ENCODE results near the gene TMEM179. TPM values are rescaled to one million over a fixed set of nuclear protein-coding genes. Genes with fewer than 3 reads are reported as not detected.

Gene TMEM179
- total RNA-seq, 1 experiment from 2014 or later: 3.4 TPM

DNA sequence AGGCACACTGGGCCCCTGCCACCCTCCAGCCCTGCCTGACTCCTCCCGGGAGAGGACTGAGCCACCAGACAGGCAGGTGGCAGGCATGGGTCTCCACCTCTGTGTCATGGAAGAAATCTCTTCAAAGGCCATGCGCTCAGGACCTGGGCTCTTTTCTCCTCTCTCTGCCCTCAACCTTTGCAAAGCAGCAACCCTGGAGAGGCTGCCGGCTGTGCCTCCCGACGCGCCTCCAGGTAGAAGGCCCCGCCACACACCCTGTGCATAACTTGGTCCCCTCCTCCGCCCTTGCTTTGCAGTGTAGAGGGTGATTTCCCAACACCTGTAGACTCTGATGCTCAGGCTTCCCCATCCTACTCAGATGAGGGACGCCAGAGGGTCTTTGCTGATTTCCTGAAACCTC is 28.2 kb upstream of the TMEM179 start:
- Histone ChIP-seq H3K4me1 (ENCODE audit: control insufficient read depth, insufficient read depth, low read length) (no peaks in the 10 kb centered on the region), H3K9me3 (ENCODE audit: control insufficient read depth, insufficient read depth, low read depth, low read length) (no peaks in the 10 kb centered on the region), H3K4me3 (ENCODE audit: low read depth in 2 of 2, low read length in 2 of 2) (no peak overlapping the region), H3K27ac (ENCODE audit: low read length) (no peak overlapping the region), H3K27me3 (ENCODE audit: control insufficient read depth, insufficient read depth, low read length) (no peaks in the 10 kb centered on the region; the same call in 1 of the 2 replicates), H3K36me3 (ENCODE audit: control insufficient read depth, insufficient read depth, low read length) (no peaks in the 10 kb centered on the region)
- intact Hi-C loops (cut with micrococcal nuclease; ENCODE audit: unreplicated experiment): loop anchor here (10.0 kb wide), 1 partner anchor 558 kb away; no protein-coding TSS in a partner anchor
- TF ChIP-seq SIN3A (IDR thresholded peaks at IDR 0.05; ENCODE audit: borderline replicate concordance, insufficient read depth, low read depth, low read length) (no peak), POLR2AphosphoS5 (IDR thresholded peaks at IDR 0.05; ENCODE audit: low read depth, low read length) (no peak), CTCF (IDR thresholded peaks at IDR 0.05) (no peak), REST (IDR thresholded peaks at IDR 0.05; ENCODE audit: insufficient read depth in 1 of 2, low read depth in 2 of 2, low read length in 1 of 2) (no peak), TCF7L2 (IDR thresholded peaks at IDR 0.05; ENCODE audit: low read depth, low read length) (no peak)
- BruUV-seq (replicated peaks): no TSS peak
- ChIA-PET CTCF (no interaction called here), POLR2A (no interaction called here)
- ATAC-seq (no peak), DNase-seq (ENCODE audit: low read depth, low spot score) (no peak)
- in situ Hi-C loops (cut with HindIII; ENCODE audit: low pct_unique_long_range_greater_than_20kb, low sequenced_read_pairs): no loop called here

DNA sequence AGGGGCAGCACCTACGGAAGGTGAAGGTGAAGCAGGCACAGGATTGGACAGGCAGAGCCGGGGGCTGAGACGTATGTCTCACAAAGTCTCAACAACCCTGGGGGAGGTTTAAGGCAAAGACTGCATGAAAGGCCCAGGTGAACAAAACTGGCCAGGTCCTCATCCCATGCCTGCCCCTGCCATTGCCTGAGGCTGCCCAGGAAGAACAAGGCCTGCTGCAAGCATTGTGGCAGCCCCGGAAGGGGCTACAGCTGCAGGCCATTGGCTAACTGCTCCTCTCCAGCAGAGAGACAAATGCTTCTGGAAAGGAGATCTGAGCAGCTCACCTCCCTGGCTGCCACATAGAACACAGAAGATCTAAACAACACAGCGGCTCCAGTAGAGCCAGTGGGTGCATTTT is 20.4 kb upstream of the TMEM179 start:
- ChIA-PET CTCF (no interaction called here), POLR2A (interaction anchor here (0.7 kb wide), 1 partner anchor 36 kb away, joined by 4 read pairs; no protein-coding TSS in a partner anchor)
- Histone ChIP-seq H3K27ac (ENCODE audit: low read length) (no peak overlapping the region), H3K4me1 (ENCODE audit: control insufficient read depth, insufficient read depth, low read length) (no peaks in the 10 kb centered on the region), H3K4me3 (ENCODE audit: low read depth in 2 of 2, low read length in 2 of 2) (no peak overlapping the region), H3K36me3 (ENCODE audit: control insufficient read depth, insufficient read depth, low read length) (no peaks in the 10 kb centered on the region), H3K9me3 (ENCODE audit: control insufficient read depth, insufficient read depth, low read depth, low read length) (no peaks in the 10 kb centered on the region), H3K27me3 (ENCODE audit: control insufficient read depth, insufficient read depth, low read length) (peaks cover 1% of the 10 kb centered on the region)
- TF ChIP-seq CTCF (IDR thresholded peaks at IDR 0.05): no peak
- TF ChIP-seq REST (IDR thresholded peaks at IDR 0.05; ENCODE audit: insufficient read depth in 1 of 2, low read depth in 2 of 2, low read length in 1 of 2): no peak
- no peak for TF ChIP-seq SIN3A (IDR thresholded peaks at IDR 0.05; ENCODE audit: borderline replicate concordance, insufficient read depth, low read depth, low read length)
- TF ChIP-seq TCF7L2 (IDR thresholded peaks at IDR 0.05; ENCODE audit: low read depth, low read length): no peak
- TF ChIP-seq POLR2AphosphoS5 (IDR thresholded peaks at IDR 0.05; ENCODE audit: low read depth, low read length): no peak
- no TSS peak for BruUV-seq (replicated peaks)
- no peak for ATAC-seq
- in situ Hi-C loops (cut with HindIII; ENCODE audit: low pct_unique_long_range_greater_than_20kb, low sequenced_read_pairs) (no loop called here), intact Hi-C loops (cut with micrococcal nuclease; ENCODE audit: unreplicated experiment) (no loop called here)
- no peak for DNase-seq (ENCODE audit: low read depth, low spot score)
